Central memory CD8-positive, alpha-beta T cell (primary cell): Measurements from ENCODE around the gene PCK1.
"Not testable (repeated sequence)": the region's sequence is repeated elsewhere in the genome, so short reads cannot be mapped to it uniquely, and the experiment has no call there.

ENCODE experiments used
- ATAC-seq: fragments of 150-1000 bp; cut with Tn5 transposase; replicated peaks from 2 replicates; pipeline ENCODE4 v1.10.0; 2022; ENCODE audit warnings: mild to moderate bottlenecking, moderate FRiP score, moderate number of reproducible peaks; ENCODE audit not compliant: poor library complexity, severe bottlenecking; ENCODE audit errors: extremely low read depth
- DNase-seq, 2 donors: peaks; one replicate each; pipeline ENCODE4 v3.0.0; 2021; ENCODE audit warnings: low spot score in 2 of 2
- H3K27ac Mint-ChIP-seq: one replicate; pipeline ENCODE4 v1.8.0; 2022; ENCODE audit warnings: low read depth, mild to moderate bottlenecking, moderate library complexity, mixed read lengths
- H3K27me3 Mint-ChIP-seq: one replicate; pipeline ENCODE4 v1.8.0; 2022; ENCODE audit warnings: mixed read lengths
- H3K36me3 Mint-ChIP-seq: one replicate; pipeline ENCODE4 v1.8.0; 2022; ENCODE audit warnings: mild to moderate bottlenecking, moderate library complexity, mixed read lengths; ENCODE audit not compliant: insufficient read depth
- H3K4me1 Mint-ChIP-seq: one replicate; pipeline ENCODE4 v1.8.0; 2022; ENCODE audit warnings: mixed read lengths
- H3K4me3 Mint-ChIP-seq: one replicate; pipeline ENCODE4 v1.8.0; 2022; ENCODE audit warnings: mild to moderate bottlenecking, moderate library complexity, mixed read lengths
- H3K9me3 Mint-ChIP-seq: one replicate; pipeline ENCODE4 v1.8.0; 2022; ENCODE audit warnings: mixed read lengths

The PCK1 gene

GRCh38 chr20:57560554-57561355 is at the start of gene PCK1:
Gene PCK1 (plus strand): TSS chr20:57561110. CDS start chr20:57561412, 302 bp downstream.
- H3K27ac Mint-ChIP-seq = no peak within 1 kb of the TSS

GRCh38 chr20:57511709-57512108 is 49.2 kb upstream of the PCK1 start:
- H3K27me3 Mint-ChIP-seq = peaks cover 28% of the 10 kb centered on the region
- DNase-seq, H3K27ac Mint-ChIP-seq, ATAC-seq, H3K4me3 Mint-ChIP-seq, H3K9me3 Mint-ChIP-seq, H3K4me1 Mint-ChIP-seq, H3K36me3 Mint-ChIP-seq: not testable (repeated sequence)

More at GRCh38 chr20:57560554-57561355, at the start of gene PCK1:
- Mint-ChIP-seq H3K4me3 (no peak within 1 kb of the TSS), H3K27me3 (peaks cover 78% of the 10 kb centered on the region), H3K4me1 (no peaks in the 10 kb centered on the region), H3K36me3 (no peaks in the 10 kb centered on the region), H3K9me3 (no peaks in the 10 kb centered on the region)
- DNase-seq (no peak), ATAC-seq (no peak)

- H3K27me3 Mint-ChIP-seq = peaks cover 28% of the 10 kb centered on the region
- ATAC-seq = no peak
Observed at GRCh38 chr20:57512432-57512831, 48.5 kb upstream of the PCK1 start.

GRCh38 chr20:57513199-57513598 is 47.7 kb upstream of the PCK1 start:
- ATAC-seq = no peak
- no peaks in the 10 kb centered on the region for H3K36me3 Mint-ChIP-seq

More at GRCh38 chr20:57512432-57512831, 48.5 kb upstream of the PCK1 start:
- Mint-ChIP-seq H3K27ac (no peak overlapping the region), H3K4me3 (no peak overlapping the region), H3K4me1 (no peaks in the 10 kb centered on the region), H3K36me3 (no peaks in the 10 kb centered on the region), H3K9me3 (no peaks in the 10 kb centered on the region)
- no peak for DNase-seq

GRCh38 chr20:57514273-57514751 is 46.6 kb upstream of the PCK1 start:
- ATAC-seq (no peak), DNase-seq (no peak)
- H3K4me3 Mint-ChIP-seq = no peak overlapping the region
- H3K4me1 Mint-ChIP-seq = no peaks in the 10 kb centered on the region
- no peaks in the 10 kb centered on the region for H3K36me3 Mint-ChIP-seq
- no peak overlapping the region for H3K27ac Mint-ChIP-seq
- no peaks in the 10 kb centered on the region for H3K9me3 Mint-ChIP-seq
- H3K27me3 Mint-ChIP-seq = peaks cover 18% of the 10 kb centered on the region

More at GRCh38 chr20:57513199-57513598, 47.7 kb upstream of the PCK1 start:
- no peaks in the 10 kb centered on the region for H3K9me3 Mint-ChIP-seq
- peaks cover 28% of the 10 kb centered on the region for H3K27me3 Mint-ChIP-seq
- no peak for DNase-seq
- H3K4me3 Mint-ChIP-seq = no peak overlapping the region
- no peaks in the 10 kb centered on the region for H3K4me1 Mint-ChIP-seq
- no peak overlapping the region for H3K27ac Mint-ChIP-seq

DNA sequence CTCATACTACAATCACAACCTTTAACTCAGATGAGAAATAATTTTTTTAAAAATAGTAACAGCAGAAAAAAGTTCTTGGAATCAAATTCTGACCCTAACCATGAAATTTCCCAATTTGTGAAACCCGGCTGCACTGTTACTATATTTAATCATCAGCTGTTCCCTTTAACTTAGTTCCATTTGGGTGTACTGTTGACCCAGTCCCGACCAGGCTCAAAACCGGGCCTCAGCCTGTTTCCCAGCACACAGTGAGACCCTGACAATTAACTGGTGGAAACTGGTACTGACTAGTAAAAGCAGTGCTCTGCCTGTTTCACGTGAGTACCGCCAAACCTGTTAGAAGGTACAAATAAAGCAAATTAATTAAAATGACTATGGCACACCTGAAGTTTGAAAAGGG is 43.0 kb upstream of the PCK1 start:
- Mint-ChIP-seq H3K4me3 (no peak overlapping the region), H3K9me3 (no peaks in the 10 kb centered on the region), H3K27me3 (peaks cover 8% of the 10 kb centered on the region), H3K27ac (no peak overlapping the region), H3K36me3 (no peaks in the 10 kb centered on the region), H3K4me1 (peaks cover 6% of the 10 kb centered on the region)
- no peak for DNase-seq
- no peak for ATAC-seq

- H3K9me3 Mint-ChIP-seq = no peaks in the 10 kb centered on the region
- no peaks in the 10 kb centered on the region for H3K27me3 Mint-ChIP-seq
- H3K4me3 Mint-ChIP-seq = no peak overlapping the region
- H3K36me3 Mint-ChIP-seq = no peaks in the 10 kb centered on the region
- H3K4me1 Mint-ChIP-seq = peaks cover 8% of the 10 kb centered on the region
- DNase-seq = no peak
- ATAC-seq = no peak
- no peak overlapping the region for H3K27ac Mint-ChIP-seq
Observed at GRCh38 chr20:57522380-57523140, 38.4 kb upstream of the PCK1 start.

GRCh38 chr20:57523782-57524181 is 37.1 kb upstream of the PCK1 start:
- Mint-ChIP-seq H3K9me3 (no peaks in the 10 kb centered on the region), H3K36me3 (no peaks in the 10 kb centered on the region), H3K4me1 (peaks cover 8% of the 10 kb centered on the region), H3K4me3 (no peak overlapping the region), H3K27me3 (no peaks in the 10 kb centered on the region), H3K27ac (no peak overlapping the region)
- no peak for DNase-seq
- no peak for ATAC-seq

DNA sequence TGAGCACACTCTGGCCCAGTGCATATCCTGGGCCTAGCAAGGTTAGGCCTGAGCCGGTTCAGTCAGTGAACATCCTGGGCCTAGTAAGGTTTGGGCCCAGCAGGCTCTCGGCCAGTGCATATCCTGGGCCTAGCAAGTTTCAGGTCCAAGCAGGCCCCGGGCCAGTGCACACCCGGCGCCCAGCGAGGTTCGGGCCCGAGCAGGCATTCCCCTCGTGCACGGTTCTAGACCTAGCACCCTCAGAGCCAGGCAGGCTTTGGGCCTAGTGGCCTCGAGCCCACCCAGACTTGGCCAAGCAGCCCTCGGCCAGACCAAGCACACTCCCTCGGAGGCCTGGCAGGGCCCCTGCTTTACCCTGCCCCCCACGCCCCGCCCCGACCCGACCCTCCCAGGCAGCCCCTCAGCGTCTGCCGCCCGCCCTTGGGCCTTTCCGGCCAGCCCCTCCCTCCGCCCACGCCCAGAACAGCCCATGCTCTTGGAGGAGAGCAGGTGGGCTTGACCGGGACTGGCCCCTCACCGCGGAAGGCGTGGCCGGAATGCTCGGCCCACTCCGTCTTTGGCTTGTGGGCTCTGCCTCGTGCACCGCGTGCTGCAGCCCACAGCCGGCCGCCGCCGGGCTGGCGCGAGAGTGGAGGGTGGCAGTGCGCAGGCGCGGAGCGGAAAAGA is 36.3 kb upstream of the PCK1 start, which contains the start of gene CTCFL:
Gene CTCFL, minus strand, starts transcription at position 630 of the 666 bp plus-strand sequence. CDS start 935 bp downstream, outside the sequence.
- peaks cover 8% of the 10 kb centered on the region for H3K4me1 Mint-ChIP-seq
- DNase-seq (no peak), ATAC-seq (no peak)
- H3K36me3 Mint-ChIP-seq = no peaks in the 10 kb centered on the region
- no peak within 1 kb of the TSS for H3K27ac Mint-ChIP-seq
- no peaks in the 10 kb centered on the region for H3K9me3 Mint-ChIP-seq
- H3K4me3 Mint-ChIP-seq = no peak within 1 kb of the TSS
- H3K27me3 Mint-ChIP-seq = no peaks in the 10 kb centered on the region

- ATAC-seq = no peak
- no peak for DNase-seq
- H3K4me1 Mint-ChIP-seq = peaks cover 8% of the 10 kb centered on the region
- H3K9me3 Mint-ChIP-seq = no peaks in the 10 kb centered on the region
- no peak overlapping the region for H3K4me3 Mint-ChIP-seq
- no peaks in the 10 kb centered on the region for H3K27me3 Mint-ChIP-seq
- no peaks in the 10 kb centered on the region for H3K36me3 Mint-ChIP-seq
- H3K27ac Mint-ChIP-seq = no peak overlapping the region
Observed at GRCh38 chr20:57525328-57526086, 35.4 kb upstream of the PCK1 start.

- DNase-seq (no peak), ATAC-seq (no peak)
- no peak overlapping the region for H3K4me3 Mint-ChIP-seq
- peak overlapping the region; percentile 83 for H3K27ac Mint-ChIP-seq
- H3K36me3 Mint-ChIP-seq = no peaks in the 10 kb centered on the region
- H3K4me1 Mint-ChIP-seq = peaks cover 8% of the 10 kb centered on the region
- H3K9me3 Mint-ChIP-seq = no peaks in the 10 kb centered on the region
- H3K27me3 Mint-ChIP-seq = no peaks in the 10 kb centered on the region
Observed at GRCh38 chr20:57526087-57526884, 34.6 kb upstream of the PCK1 start.
